A549 (cell line): Measurements from ENCODE around the gene ZDHHC16. TPM values are rescaled to one million over a fixed set of nuclear protein-coding genes. Genes with fewer than 3 reads are reported as not detected.
A peak's percentile ranks its signal among the peaks of the same experiment; 100 is the strongest.

Source experiments
- ATAC-seq, 2 experiments: fragments of 200-7000 bp in 1 of 2; fragments of >200 bp in 1 of 2; cut with Nextera tagmentation in 1 of 2; cut with Tn5 transposase in 1 of 2; 3 replicates each; pipeline versions ENCODE4 v1.8.0 to v1.9.1; 2018 to 2020; ENCODE audit warnings: mild to moderate bottlenecking in 1 of 2, moderate library complexity in 1 of 2
- CTCF ChIA-PET: fragments of 300-600 bp; sonication (Branson Sonifier 250); formaldehyde crosslinking; extraction: SDS; loops from one replicate; lab custom pipeline; 2021; ENCODE audit warnings: antibody characterized with exemption, inconsistent platforms; lab: Yijun Ruan, JAX
- POLR2A ChIA-PET: fragments of 350-600 bp; formaldehyde crosslinking; extraction: SDS; loops from one replicate; lab custom pipeline; 2021; ENCODE audit warnings: antibody characterized with exemption, inconsistent platforms; lab: Yijun Ruan, JAX
- DNase-seq, 2 experiments: peaks; one replicate each; pipeline versions ENCODE4 v3.0.0 to v3.0.0-alpha.2; 2011 to 2016; ENCODE audit warnings: low read depth in 1 of 2, low spot score in 1 of 2
- FAIRE-seq: peaks from 2 replicates; lab custom pipeline; 2011; peaks lifted over from hg19 to GRCh38; lab: Jason Lieb, UNC
- H3K27ac ChIP-seq, 2 experiments: fragments of >200 bp; sonication (Bioruptor Twin); formaldehyde crosslinking; 3 replicates each; pipeline ENCODE4 v1.5.1; 2016 to 2017
- H3K4me1 ChIP-seq: fragments of >200 bp; sonication (Bioruptor Twin); formaldehyde crosslinking; 3 replicates; pipeline ENCODE4 v1.6.1; 2016
- H3K4me2 ChIP-seq: fragments of >200 bp; sonication (Bioruptor Twin); formaldehyde crosslinking; 3 replicates; pipeline ENCODE4 v1.6.1; 2016
- H3K4me3 ChIP-seq: fragments of >200 bp; sonication (Bioruptor Twin); formaldehyde crosslinking; 3 replicates; pipeline ENCODE4 v1.5.1; 2016
- H3K9me3 ChIP-seq: fragments of >200 bp; sonication (Bioruptor Twin); formaldehyde crosslinking; 3 replicates; pipeline ENCODE4 v1.6.1; 2016
- CBX2 ChIP-seq: fragments of 200-600 bp; sonication (generic); IDR thresholded peaks from 2 replicates; pipeline ENCODE4 v1.6.1; 2016; ENCODE audit warnings: low read depth, mild to moderate bottlenecking, borderline replicate concordance
- CBX8 ChIP-seq: fragments of 200-600 bp; sonication (generic); IDR thresholded peaks from 2 replicates; pipeline ENCODE4 v1.6.1; 2016
- CEBPB ChIP-seq, 2 experiments: fragments of >200 bp in 1 of 2; sonication (Bioruptor Twin) in 1 of 2; formaldehyde crosslinking in 1 of 2; IDR thresholded peaks; 2 replicates each; pipeline ENCODE4 v1.6.1; 2012 to 2016
- CTCF ChIP-seq: fragments of >200 bp; sonication (Bioruptor Twin); formaldehyde crosslinking; IDR thresholded peaks from 3 replicates; pipeline ENCODE4 v1.5.1; 2016
- ELK1 ChIP-seq: fragments of 150-350 bp; IDR thresholded peaks from 2 replicates; pipeline ENCODE4 v1.6.1; 2014; ENCODE audit warnings: low read depth, mild to moderate bottlenecking, low read length
- ESRRA ChIP-seq: fragments of 150-350 bp; IDR thresholded peaks from 2 replicates; pipeline ENCODE4 v1.6.1; 2014; ENCODE audit warnings: mild to moderate bottlenecking, low read length, borderline replicate concordance
- FOXS1 ChIP-seq: fragments of 250-450 bp; sonication (Bioruptor Pico); IDR thresholded peaks from 2 replicates; pipeline ENCODE4 v1.5.0; 2020; ENCODE audit warnings: mild to moderate bottlenecking, moderate library complexity
- HEYL ChIP-seq: fragments of 250-450 bp; sonication (Bioruptor Pico); IDR thresholded peaks from 2 replicates; pipeline ENCODE4 v1.8.0; 2021; ENCODE audit warnings: mild to moderate bottlenecking, moderate library complexity
- HOXB5 ChIP-seq: fragments of 250-450 bp; sonication (Bioruptor Pico); IDR thresholded peaks from 2 replicates; pipeline ENCODE4 v1.5.0; 2020; ENCODE audit warnings: mild to moderate bottlenecking, moderate library complexity
- KDM1A ChIP-seq: fragments of 200-600 bp; sonication (generic); IDR thresholded peaks from 2 replicates; pipeline ENCODE4 v1.6.1; 2016; ENCODE audit warnings: low read depth, mild to moderate bottlenecking
- KDM5A ChIP-seq: fragments of 200-600 bp; sonication (generic); IDR thresholded peaks from 2 replicates; pipeline ENCODE4 v1.6.1; 2016; ENCODE audit warnings: antibody characterized with exemption, mild to moderate bottlenecking
- MAFK ChIP-seq: fragments of 450-650 bp; IDR thresholded peaks from 2 replicates; pipeline ENCODE4 v1.6.1; 2014; ENCODE audit not compliant: partially characterized antibody
- NR3C1 ChIP-seq: fragments of >200 bp; sonication (Bioruptor Twin); formaldehyde crosslinking; IDR thresholded peaks from 3 replicates; pipeline ENCODE4 v1.6.1; 2017
- POLR2A ChIP-seq: IDR thresholded peaks from 2 replicates; pipeline ENCODE4 v1.6.1; 2012; ENCODE audit warnings: mild to moderate bottlenecking, low read length
- RAD21 ChIP-seq, 2 experiments: fragments of >200 bp in 1 of 2; sonication (Bioruptor Twin) in 1 of 2; formaldehyde crosslinking in 1 of 2; IDR thresholded peaks in 1 of 2; conservative IDR thresholded peaks in 1 of 2; 2 replicates in 1 of 2; 3 replicates in 1 of 2; pipeline ENCODE4 v1.6.1; 2012 to 2018; ENCODE audit warnings: inconsistent platforms in 1 of 2
- RNF2 ChIP-seq: fragments of 200-600 bp; sonication (generic); IDR thresholded peaks from 2 replicates; pipeline ENCODE4 v1.6.1; 2016; ENCODE audit warnings: low read depth, mild to moderate bottlenecking, antibody characterized with exemption, moderate library complexity, borderline replicate concordance
- SMC3 ChIP-seq: fragments of >200 bp; sonication (Bioruptor Twin); formaldehyde crosslinking; IDR thresholded peaks from 3 replicates; pipeline ENCODE4 v1.6.1; 2018; ENCODE audit warnings: inconsistent platforms
- TP53 ChIP-seq: fragments of 250-450 bp; sonication (Bioruptor Pico); IDR thresholded peaks from 2 replicates; pipeline ENCODE4 v1.5.0; 2021; ENCODE audit warnings: mild to moderate bottlenecking, moderate library complexity
- ZSCAN20 ChIP-seq: fragments of 250-450 bp; sonication (Bioruptor Pico); IDR thresholded peaks from 2 replicates; pipeline ENCODE4 v1.8.0; 2022; ENCODE audit warnings: mild to moderate bottlenecking, moderate library complexity
- WGBS: methylation state at CpG from one replicate; pipeline ENCODE4 v1.1.6; 2017; ENCODE audit errors: missing lambda C conversion rate; 5-methylcytosine and 5-hydroxymethylcytosine counted together
- polyA plus RNA-seq, 4 experiments: library from polyadenylated mRNA; depleted of rRNA in 3 of 4; stranded (reverse); fragments of >200 nt; fragmentation: RNase III in 1 of 4; extraction: RNeasy Plus Mini Kit Qiagen cat#74134 plus additional on column Dnase treatment in 1 of 4; gene quantifications; 2 replicates in 3 of 4; 3 replicates in 1 of 4; pipeline ENCODE4 v1.2.3, GENCODE V29; 2011 to 2017
- TF ChIP-seq, protein P1 (sequence below): fragments of 450-650 bp; IDR thresholded peaks from 2 replicates; pipeline ENCODE4 v1.6.1; 2014; ENCODE audit warnings: antibody characterized with exemption
- TF ChIP-seq, protein P2 (sequence below): IDR thresholded peaks from 2 replicates; pipeline ENCODE4 v1.6.1; 2012

The ZDHHC16 gene
- polyA plus RNA-seq, 2 of the 4 experiments (the other 2 are of a cell fraction), result 47.7 to 57.0 TPM

- H3K27ac ChIP-seq, result peak overlapping the region; percentile 29 to 71; a peak in 4 of 6 replicates
- peak; percentile 99 to 100 for ATAC-seq
- WGBS, result 6% methylated on average over 10 of the region's 10 CpGs
- peak; percentile 83 for TF ChIP-seq ESRRA
- TF ChIP-seq SMC3, result peak; percentile 74
- no peak for TF ChIP-seq FOXS1
- TF ChIP-seq, protein P1, sequence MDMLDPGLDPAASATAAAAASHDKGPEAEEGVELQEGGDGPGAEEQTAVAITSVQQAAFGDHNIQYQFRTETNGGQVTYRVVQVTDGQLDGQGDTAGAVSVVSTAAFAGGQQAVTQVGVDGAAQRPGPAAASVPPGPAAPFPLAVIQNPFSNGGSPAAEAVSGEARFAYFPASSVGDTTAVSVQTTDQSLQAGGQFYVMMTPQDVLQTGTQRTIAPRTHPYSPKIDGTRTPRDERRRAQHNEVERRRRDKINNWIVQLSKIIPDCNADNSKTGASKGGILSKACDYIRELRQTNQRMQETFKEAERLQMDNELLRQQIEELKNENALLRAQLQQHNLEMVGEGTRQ, result peak; percentile 37; the same call in 1 of the 2 replicates
- peak; percentile 55 to 59 for TF ChIP-seq RAD21 (conservative IDR thresholded peaks at IDR 0.05 in 1 of 2, IDR thresholded peaks at IDR 0.05 in 1 of 2)
- TF ChIP-seq MAFK, result peak; percentile 7
- TF ChIP-seq, protein P2, sequence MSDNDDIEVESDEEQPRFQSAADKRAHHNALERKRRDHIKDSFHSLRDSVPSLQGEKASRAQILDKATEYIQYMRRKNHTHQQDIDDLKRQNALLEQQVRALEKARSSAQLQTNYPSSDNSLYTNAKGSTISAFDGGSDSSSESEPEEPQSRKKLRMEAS, result peak; percentile 33; the same call in 1 of the 2 replicates
- TF ChIP-seq CTCF, result peak; percentile 95
- no peak for TF ChIP-seq HOXB5
- no peak for TF ChIP-seq TP53 (CRISPR knock-in tag)
- no peak for TF ChIP-seq CEBPB (IDR thresholded peaks at IDR 0.05)
- no peak for TF ChIP-seq ELK1
- TF ChIP-seq POLR2A, result no peak
- TF ChIP-seq KDM1A, result peak; percentile 52; the same call in 1 of the 2 replicates
- TF ChIP-seq, all 56 proteins: peak for 8
- POLR2A ChIA-PET, result no interaction called here
- peak overlapping the region; percentile 33; the same call in 2 of the 3 replicates for H3K4me3 ChIP-seq
- H3K4me1 ChIP-seq, result 0 out of 3 replicates have a peak, but pooled peaks cover 4% of the 10 kb centered on the region
- FAIRE-seq (no peak), DNase-seq (peak; percentile 87 to 93)
- CTCF ChIA-PET, result interaction anchor here (0.6 to 4.1 kb wide), 40 partner anchors 8 to 324 kb away, joined by 3 to 23 read pairs (median 4); partner anchors contain the start of genes ANKRD2, EXOSC1, UBTD1 and ZDHHC16
- H3K4me2 ChIP-seq, result peak overlapping the region; percentile 73
- H3K9me3 ChIP-seq, result no peaks in the 10 kb centered on the region
These were observed 38.6 kb upstream of the ZDHHC16 start for GRCh38 chr10:97407211-97407951.

DNA sequence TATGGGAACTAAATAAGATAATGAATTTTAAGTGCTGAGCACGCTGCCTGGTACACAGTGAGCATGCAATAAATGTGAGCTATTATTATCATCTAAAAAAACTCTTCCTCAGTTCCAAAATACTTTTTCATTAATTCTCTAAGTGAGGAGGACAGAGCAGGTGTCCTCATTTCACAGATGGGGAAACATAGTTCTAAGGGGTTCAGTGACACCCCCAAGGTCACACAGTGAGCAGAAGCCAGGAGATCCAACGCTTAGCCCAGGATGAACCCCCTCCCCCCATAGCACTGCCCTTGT is 38.1 kb upstream of the ZDHHC16 start:
- POLR2A ChIA-PET, result no interaction called here
- 90% methylated on average over 2 of the region's 2 CpGs for WGBS
- Histone ChIP-seq H3K4me3 (no peak overlapping the region), H3K4me1 (0 out of 3 replicates have a peak, but pooled peaks cover 4% of the 10 kb centered on the region)
- no peak for FAIRE-seq
- TF ChIP-seq ZSCAN20 (no peak), HEYL (CRISPR knock-in tag) (no peak), CBX8 (no peak), KDM5A (no peak), NR3C1 (no peak), RNF2 (no peak), CBX2 (no peak)
- TF ChIP-seq, all 56 proteins: peak for 0
- DNase-seq (no peak), ATAC-seq (no peak)
- CTCF ChIA-PET, result interaction anchor here (0.6 to 4.1 kb wide), 25 partner anchors 12 to 271 kb away, joined by 3 to 23 read pairs (median 4); partner anchors contain the start of genes ANKRD2, EXOSC1 and ZDHHC16
- Histone ChIP-seq H3K4me2 (no peak overlapping the region), H3K9me3 (no peaks in the 10 kb centered on the region), H3K27ac (no peak overlapping the region)
